ENCODE data around the gene GTF2IRD1. TPM values are rescaled to one million over a fixed set of nuclear protein-coding genes. Genes with fewer than 3 reads are reported as not detected.

The GTF2IRD1 gene
- total and polyA plus RNA-seq, 9 of the 15 experiments (the other 6 are each of a cell fraction or from before 2014, with no cell fraction given): 9.1 to 30.2 (median 14.0) TPM

DNA sequence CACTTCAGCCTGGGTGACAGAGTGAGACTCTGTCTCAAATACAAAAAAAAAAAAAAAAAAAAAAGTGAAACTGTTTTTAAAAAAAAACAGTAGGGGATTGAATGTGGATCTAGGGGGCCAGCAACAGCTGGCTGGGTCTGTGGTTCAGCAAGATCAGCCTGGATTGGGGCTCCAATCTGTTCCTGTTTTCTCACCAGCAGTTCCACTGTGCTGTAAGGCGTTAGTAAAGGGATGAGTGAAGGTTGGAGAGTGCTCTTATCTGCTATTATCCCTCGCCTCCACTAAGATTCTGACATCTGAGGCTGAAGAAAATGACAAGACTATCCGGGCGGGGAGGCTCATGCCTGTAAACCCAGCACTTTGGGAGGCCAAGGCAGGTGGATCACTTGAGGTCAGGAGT, 41.6 kb upstream of the GTF2IRD1 start:
- ATAC-seq (peak; percentile 73), DNase-seq (ENCODE audit: extremely low read depth in 1 of 4, low spot score in 3 of 4) (peak in 3 of 4 experiments; percentile 26 to 35 (median 28)), FAIRE-seq (peak; percentile 77)
- in situ Hi-C loops (cut with MboI): loop anchor here (25.0 kb wide), 1 partner anchor 625 kb away; no protein-coding TSS in a partner anchor
- Histone ChIP-seq H3K27ac (ENCODE audit: extremely low read depth, low read depth, low read length) (no peak overlapping the region), H4K20me1 (replicated peaks; ENCODE audit: control insufficient read depth, insufficient read depth, low read length) (no peaks in the 10 kb centered on the region), H3K9ac (ENCODE audit: insufficient read depth in 1 of 2, low read depth in 2 of 2, low read length in 2 of 2) (no peak overlapping the region; a peak in 1 of 4 replicates), H3K9me1 (ENCODE audit: control insufficient read depth, insufficient read depth, low read length) (no peaks in the 10 kb centered on the region), H3K27me3 (ENCODE audit: control insufficient read depth in 2 of 2, insufficient read depth in 2 of 2, low read length in 2 of 2) (no peaks in the 10 kb centered on the region), H3K79me2 (ENCODE audit: control insufficient read depth, insufficient read depth, low read length) (no peaks in the 10 kb centered on the region), H3K4me1 (replicated peaks in 1 of 2; ENCODE audit: control insufficient read depth in 2 of 2, insufficient read depth in 2 of 2, low read length in 2 of 2) (no peaks in the 10 kb centered on the region), H3K9me3 (replicated peaks; ENCODE audit: control insufficient read depth, insufficient read depth, low read depth, low read length) (no peaks in the 10 kb centered on the region), H3K4me2 (ENCODE audit: insufficient read depth, low read length) (no peak overlapping the region), H3K36me3 (ENCODE audit: control insufficient read depth, insufficient read depth, low read length) (no peaks in the 10 kb centered on the region), H3K4me3 (no peak overlapping the region), H2AFZ (ENCODE audit: low read depth, low read length) (no peak overlapping the region)
- ChIA-PET CTCF (ENCODE audit: low intra/inter-chr PET ratio) (no interaction called here), POLR2A (no interaction called here)
- TF ChIP-seq RCOR1 (IDR thresholded peaks at IDR 0.05; ENCODE audit: borderline replicate concordance in 1 of 2, low read depth in 2 of 2, low read length in 2 of 2) (peak in 1 of 2 experiments; percentile 61; a peak in 1 of 4 replicates), GATA2 (CRISPR knock-in tag; IDR thresholded peaks at IDR 0.05) (peak; percentile 36; the same call in 1 of the 2 replicates), BCOR (IDR thresholded peaks at IDR 0.05) (no peak), MEIS2 (IDR thresholded peaks at IDR 0.05; ENCODE audit: partially characterized antibody) (peak; percentile 68), ZBTB12 (CRISPR knock-in tag; IDR thresholded peaks at IDR 0.05) (no peak), ZNF583 (CRISPR knock-in tag; IDR thresholded peaks at IDR 0.05) (no peak), POLR2AphosphoS2 (IDR thresholded peaks at IDR 0.05; ENCODE audit: low read length) (no peak), TEAD4 (IDR thresholded peaks at IDR 0.05; ENCODE audit: low read length) (no peak), TEAD4 (CRISPR knock-in tag; IDR thresholded peaks at IDR 0.05; ENCODE audit: borderline replicate concordance) (no peak), SPI1 (IDR thresholded peaks at IDR 0.05; ENCODE audit: borderline replicate concordance, low read depth, low read length) (peak; percentile 56; the same call in 1 of the 2 replicates), TAF15 (IDR thresholded peaks at IDR 0.05; ENCODE audit: low read depth, low read length) (no peak), PKNOX1 (IDR thresholded peaks at IDR 0.05) (peak; percentile 12; the same call in 1 of the 2 replicates)
- TF ChIP-seq, protein P1, sequence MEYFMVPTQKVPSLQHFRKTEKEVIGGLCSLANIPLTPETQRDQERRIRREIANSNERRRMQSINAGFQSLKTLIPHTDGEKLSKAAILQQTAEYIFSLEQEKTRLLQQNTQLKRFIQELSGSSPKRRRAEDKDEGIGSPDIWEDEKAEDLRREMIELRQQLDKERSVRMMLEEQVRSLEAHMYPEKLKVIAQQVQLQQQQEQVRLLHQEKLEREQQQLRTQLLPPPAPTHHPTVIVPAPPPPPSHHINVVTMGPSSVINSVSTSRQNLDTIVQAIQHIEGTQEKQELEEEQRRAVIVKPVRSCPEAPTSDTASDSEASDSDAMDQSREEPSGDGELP (CRISPR knock-in tag; IDR thresholded peaks at IDR 0.05; ENCODE audit: borderline replicate concordance): peak; percentile 30; the same call in 1 of the 2 replicates
- WGBS (ENCODE audit: insufficient coverage, low coverage, missing lambda C conversion rate): 0% methylated on average over 4 of the region's 4 CpGs
- intact Hi-C loops (cut with micrococcal nuclease): no loop called here
- no TSS peak for BruUV-seq (replicated peaks)
